ENCODE results near the gene CNN3.

Gene CNN3

DNA sequence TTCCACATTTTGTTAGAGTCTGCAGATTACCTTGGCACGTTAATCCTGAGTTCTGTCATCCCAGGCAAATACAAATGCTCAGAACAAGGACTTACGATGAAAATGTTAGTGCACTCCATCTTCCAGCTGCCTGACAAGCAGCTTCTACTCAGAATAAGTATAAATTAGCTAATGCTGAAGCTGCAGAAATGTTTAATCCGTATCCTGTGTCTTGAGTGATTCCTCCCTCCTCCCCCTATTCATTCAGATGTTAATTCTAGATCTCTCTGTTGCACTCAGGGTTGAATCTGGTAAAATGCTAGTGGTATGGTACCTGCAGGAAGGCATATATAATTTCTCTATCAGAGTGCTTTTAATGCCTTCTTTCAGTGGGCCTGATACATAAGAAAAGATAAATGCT is 39.8 kb downstream of the CNN3 start:
- DNase-seq: no peak

DNA sequence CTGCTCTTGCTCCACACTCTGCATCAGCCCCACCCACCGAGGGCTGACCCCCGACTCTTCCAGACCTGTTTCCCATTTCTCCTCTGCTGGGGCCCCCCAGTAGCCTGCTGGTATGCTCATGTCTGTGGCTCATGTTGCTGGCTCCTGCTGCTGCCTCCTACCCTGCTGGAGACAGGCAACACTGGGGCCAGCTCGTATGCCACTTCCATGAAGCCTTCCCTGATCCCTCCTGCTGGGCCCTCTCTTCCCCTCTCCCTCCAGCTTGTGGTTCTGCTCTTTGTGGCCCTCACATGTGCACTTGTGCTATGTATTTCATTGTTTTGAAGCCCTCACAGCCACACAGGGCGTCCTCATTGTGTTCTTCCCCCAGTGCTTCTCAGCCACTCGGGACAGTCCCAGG is 40.5 kb downstream of the CNN3 start:
- no peak for DNase-seq

DNA sequence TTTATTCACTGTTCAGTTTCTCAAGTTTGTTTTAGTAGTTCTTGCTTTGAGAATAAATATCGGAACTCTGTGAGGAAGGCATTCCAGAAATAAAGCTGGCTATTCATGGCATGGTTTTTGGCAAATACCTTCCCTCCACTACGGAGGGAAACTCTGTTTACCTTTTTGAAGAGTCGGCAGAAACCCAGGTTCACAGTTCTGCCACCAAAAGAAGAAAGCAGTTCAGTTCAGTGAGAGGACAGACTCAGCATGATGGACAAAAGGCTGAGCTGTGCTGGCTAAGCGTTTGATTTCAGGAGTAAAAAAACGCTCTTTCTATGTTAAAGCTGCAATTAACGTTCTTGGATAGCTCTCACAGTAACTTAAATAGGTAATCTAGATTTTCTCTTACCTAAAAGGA is 42.4 kb downstream of the CNN3 start:
- DNase-seq: no peak

DNA sequence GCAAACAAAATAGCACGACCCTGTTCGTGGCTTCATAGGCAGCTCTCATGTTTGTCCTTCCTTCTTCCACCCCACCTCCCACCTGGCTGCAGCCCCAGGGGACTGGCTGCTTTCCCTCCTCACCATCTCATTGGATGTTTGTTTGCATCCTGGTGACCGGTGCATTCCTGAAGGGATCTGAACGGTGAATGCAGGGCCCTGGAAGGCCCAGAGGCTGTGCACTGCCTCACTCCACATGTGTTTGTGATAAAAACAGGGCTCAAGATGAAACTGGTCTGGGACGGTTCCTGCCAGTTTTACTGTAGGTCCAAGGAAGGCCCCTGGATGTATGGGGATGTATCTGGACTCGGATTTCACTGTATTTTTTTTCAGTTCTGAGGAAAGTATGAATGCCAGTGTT is 42.8 kb downstream of the CNN3 start:
- DNase-seq: no peak

DNA sequence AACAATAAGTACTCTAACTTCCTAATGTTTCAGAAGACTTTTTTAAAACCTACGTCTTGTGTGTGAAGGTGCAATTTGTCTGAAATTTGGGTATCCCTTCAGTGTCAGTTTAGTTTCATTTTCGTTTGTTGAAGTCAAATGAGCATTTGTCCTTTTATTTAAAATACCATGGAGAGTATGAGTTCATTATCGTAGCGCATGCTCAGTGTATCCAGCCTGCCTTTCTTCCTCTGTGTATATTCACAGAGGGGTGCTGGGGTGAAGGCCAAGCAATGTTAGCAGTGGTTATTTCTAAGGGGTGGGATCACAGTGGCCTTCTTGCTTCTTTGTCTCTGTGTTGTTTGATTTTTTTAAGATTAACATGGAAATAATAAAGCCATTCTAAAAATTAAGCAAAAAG is 43.2 kb downstream of the CNN3 start:
- no peak for DNase-seq

DNA sequence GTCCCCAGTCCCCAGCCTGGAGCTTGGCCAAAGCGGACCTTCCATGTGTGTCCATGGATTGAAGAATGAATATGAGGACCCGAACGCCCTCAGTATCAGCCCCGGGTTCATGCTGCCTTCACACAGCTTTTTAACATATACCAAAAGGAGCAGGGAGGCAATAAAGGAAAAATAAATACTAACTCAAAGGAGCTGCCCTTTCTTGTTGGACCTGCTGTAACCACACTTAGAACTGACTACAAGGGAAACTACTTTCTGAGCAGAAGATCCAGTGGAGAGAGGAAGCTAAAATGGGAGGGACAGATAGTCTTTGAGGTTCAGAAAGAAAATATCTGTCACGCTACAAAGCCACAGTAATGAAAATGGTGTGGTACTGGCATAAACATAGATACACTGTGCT is 48.6 kb downstream of the CNN3 start:
- no peak for DNase-seq

DNA sequence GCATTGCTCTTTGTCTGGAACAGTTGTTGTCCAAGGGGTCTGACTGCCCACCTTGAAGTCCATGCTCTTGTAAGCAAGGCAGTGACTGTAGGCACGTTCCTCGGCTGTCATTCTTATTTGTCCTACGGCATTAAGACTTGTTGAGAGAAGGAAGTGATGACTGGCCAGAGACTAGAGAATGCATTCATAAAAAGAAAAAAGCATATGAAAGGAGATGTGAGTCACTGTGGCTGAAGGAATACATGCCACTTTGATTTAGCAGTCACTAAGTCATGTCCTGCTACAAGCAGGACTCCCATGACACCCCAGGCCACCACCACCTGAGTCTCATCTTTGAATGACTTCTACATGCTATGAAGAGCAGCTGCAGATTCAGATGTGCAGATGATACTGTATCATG is 50.5 kb downstream of the CNN3 start:
- DNase-seq: no peak

DNA sequence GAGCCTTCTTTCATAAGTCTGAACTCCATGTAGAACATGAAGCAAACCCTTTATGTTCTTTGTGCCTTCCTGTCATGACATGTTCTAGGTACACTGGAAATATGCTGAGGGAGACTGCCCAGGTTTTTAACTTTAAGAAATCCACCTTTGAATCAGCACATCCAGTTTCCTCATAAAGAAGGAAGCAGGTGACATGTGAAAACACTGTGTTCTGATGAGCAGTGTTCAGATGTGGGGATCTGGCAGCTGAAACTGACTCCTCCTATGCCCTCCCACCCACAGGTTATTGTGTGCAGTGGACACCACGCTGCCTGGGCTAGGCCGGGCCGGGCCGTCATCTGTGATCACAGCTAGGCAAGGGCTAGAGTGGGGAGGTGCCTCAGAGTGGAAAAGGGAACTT is 51.1 kb downstream of the CNN3 start:
- no peak for DNase-seq

DNA sequence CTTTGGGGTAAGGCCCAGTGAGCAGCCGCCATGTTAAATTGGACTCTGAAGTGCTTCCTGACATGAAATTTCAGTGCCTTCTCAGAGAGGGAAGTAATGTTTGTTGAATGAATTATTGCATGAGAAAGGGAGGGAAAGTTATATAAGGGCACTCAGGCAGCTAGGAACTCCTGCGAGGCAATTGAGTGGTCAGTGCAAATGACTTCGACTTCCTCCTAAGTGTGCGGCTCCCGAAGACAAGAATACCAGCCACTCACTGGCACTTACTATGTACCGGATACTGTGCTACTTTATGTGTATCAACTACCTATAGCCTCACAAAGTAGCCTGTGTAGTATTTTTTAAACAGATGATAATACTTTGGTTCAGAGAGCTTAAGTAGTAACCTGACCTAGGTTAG is 52.5 kb downstream of the CNN3 start:
- no peak for DNase-seq

DNA sequence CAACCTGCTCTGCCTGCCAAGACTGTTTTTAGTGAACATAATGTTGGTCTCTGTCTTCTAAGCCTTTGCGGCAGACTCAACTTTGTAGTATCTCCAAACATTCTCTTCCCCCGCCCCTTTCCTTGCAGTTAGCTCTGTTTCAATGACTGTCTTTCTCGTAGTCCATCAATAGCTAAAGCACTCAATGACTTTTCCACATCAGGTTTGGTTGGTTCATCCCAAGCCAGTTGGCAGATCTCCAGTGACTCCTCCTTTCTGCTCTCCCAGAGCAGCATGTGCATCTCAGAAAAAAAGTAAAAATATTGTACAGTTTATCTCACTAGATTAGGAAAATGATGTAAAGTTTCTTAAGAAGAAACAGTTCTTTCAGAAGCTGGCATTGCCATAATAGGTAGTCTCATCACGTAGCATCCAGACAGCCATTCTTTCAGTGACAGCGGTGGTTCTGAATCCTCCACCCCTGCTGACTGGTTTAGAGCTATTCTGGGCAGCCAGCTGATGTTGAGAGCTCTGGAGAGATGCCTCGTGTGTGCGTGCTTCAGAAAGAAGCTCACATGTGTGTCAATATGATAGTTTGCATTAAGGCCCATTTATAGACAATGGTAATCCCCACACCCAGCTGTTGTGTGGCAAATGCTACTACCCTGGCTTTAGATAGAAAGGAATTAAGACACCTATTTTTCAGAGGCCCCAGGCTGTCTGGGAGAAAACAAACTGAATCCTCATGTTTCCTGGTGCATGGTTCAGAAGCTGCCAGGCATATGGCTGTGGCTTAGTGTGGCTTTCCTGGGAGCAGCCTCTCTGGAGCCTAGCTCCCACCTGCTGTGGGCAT is 53.2 kb downstream of the CNN3 start:
- DNase-seq: no peak

DNA sequence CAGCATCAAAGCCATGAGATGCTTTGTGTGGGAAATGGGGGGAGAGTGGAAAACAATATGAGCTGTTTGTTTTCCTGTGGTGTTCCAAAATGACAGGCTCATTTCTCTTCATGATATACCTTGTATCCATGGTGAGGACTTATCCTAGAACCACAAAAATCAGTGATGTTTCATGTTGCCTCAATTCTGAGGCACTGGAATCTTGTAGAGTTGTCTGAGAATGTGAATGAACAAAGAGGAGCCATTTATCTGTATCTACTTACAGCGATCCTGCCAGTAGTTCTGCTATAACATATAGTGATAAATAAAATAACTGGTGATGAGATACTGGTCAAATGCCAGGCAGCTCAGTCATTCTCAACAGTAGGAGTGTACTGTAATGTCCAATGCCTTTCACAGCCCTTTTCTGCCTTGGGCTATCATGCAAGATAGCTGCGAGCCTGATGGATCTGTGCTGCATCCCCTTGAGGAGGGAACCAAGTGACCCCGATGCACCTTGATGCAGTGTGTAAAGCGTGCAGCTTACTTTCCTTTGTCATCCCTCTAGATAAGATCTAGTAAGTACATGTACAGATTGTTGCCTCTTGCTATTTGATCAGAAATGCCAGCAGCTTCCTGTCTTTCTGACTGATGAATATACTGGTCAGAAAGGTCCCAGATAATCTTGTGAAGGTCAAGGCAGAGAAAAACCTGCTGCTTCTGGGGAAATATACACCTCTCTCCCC is 54.0 kb downstream of the CNN3 start:
- no peak for DNase-seq

DNA sequence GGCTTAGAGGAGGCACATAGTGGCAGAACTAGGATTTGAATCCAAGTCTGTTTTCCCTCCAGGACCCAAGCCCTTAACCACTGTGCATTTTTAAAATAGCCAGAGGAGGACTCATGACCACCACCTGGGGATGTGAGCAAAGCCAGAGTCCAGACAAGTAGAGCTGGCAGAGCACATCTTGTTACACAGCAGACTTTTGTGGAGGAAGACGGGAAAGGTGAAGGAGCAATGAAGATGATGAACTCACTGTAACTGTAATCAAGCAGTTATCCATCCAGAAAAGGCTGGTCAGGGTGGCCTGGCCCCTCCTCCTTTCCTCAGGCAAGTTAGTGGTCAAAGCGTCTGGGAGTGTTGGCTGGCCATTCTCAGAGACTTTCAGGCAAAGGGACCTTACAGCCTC is 55.9 kb downstream of the CNN3 start:
- DNase-seq: no peak

DNA sequence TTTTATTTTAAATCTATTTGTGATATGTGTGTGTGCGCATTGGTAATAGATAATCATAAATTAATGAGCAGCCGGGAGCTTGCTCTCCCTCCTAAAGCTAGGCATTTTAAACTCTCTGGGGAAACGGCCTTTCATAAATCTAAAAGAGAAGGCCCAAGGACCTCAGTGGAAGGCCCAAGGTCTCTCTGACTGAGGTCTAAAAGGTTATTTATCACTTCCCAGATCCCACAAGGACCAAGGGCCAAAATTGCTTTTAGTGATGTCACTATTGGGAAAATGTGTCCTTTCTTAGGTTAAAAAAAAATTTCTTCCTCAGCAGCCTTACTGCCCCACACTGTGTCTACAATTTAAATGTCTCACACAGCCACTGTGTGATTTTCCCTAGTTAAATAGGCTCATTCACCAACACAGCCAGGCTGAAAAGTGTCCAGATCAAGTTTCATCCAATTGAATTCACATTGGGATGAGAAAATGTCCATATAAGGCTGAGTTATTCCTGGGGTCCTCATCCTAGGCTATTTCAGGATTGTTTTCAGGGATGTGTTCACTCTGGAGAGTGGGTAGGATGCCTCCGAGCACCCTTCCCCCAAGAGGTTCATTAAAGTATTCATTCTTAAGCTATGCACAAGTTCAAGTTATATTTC is 60.6 kb downstream of the CNN3 start:
- no peak for DNase-seq

DNA sequence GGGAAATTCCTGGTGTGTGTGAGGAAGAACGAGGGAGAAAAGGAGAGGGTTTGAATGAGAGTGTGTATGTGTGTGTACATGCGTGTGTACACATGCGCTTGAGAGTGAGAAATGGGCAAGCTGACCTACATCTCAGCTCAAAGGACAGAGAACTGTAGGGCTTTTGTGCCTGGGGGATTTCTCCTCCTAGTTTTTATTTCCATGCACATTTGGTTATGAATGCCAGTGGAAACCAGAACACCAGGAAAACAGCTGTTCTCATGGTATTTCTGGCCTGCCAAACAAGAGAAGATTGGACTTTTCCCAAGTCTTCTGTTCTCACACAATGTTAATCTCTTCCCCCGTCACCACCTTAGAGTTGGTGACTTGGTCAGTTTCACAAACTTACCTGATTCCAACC is 61.5 kb downstream of the CNN3 start:
- no peak for DNase-seq

DNA sequence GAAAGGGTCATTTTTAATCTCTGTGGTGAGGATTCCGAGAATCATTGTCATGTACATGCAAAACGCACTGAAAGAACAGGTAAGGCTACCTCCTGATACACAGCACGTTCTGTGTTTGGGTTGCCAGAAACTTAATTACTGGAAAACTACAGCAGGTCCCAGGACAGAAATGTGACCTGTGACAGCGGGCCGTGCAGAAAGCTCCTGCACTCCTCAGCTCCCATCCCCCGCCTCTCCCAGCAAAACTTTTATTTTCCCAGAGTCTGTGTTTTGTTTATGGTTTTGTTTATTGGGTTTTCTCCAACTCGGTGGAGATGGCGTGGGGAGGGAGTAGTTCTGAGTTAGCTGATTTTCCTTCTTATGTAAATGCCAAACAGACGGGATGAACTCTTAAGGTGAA is 62.1 kb downstream of the CNN3 start:
- no peak for DNase-seq

DNA sequence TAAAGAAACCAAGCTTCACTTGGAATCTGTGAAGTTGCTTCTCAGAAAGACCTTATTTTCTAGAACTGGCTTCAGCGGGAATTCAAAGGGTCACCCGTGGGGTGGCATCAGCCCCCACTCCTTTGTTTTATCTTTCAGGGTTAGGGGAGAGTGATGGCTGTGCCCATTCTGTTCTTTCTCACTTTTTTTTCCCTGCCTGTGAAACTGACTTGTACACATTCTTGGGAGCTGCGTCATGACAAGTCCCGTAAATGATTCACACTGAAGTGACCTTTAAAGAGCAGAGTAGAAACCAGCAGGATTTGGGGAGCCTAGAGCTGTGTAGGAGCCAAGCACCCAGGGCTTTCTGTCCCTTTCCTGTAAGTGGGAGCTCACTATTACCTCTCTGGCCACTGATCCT is 63.0 kb downstream of the CNN3 start:
- no peak for DNase-seq

DNA sequence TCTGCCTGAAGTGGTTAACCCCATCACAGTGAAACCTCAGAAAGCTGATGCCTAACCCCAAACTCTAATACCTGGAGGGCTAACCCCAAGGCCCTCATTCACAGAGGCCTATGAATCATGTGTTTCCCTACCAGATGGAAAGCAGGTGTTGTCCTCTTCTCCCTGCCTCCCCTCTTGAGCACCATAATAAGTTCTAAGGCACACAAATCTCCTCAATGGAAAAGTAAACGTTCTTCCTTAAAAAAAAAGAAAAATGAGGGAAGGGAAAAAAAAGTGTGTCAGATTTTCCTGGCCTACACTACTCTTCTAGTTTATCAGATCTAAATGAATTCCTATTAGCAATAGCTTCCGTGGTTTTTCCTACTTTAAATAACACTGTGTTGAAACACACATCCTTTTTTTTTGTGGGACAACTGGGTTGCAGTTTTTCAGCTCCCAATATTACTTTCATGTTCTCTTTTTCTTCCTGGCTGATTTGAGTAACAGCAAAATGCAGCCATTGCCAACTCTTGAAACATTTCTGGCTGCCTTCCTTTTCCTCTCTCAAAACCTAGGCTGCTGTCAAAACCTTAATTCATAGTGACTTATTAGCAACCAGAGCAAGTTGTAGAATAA is 63.5 kb downstream of the CNN3 start:
- no peak for DNase-seq

DNA sequence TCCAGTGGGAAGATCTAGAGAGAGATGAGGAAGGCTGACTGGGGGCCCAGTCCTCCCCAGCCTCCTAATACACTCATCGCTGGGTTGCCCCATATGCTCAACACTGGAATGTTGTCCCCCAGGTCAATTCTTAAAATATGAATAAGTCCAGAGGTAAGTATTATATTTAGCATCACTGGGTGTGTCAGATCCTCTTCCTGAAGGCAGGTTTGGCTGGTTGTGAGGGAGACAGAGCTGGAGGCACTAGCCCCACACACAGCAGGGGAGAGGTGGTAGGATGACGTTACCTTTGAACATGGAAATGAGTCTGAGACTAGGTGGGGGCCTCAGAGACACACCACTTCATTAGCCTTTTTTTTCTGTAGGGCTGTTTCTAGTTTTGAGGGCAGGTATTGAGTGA is 64.2 kb downstream of the CNN3 start:
- no peak for DNase-seq

DNA sequence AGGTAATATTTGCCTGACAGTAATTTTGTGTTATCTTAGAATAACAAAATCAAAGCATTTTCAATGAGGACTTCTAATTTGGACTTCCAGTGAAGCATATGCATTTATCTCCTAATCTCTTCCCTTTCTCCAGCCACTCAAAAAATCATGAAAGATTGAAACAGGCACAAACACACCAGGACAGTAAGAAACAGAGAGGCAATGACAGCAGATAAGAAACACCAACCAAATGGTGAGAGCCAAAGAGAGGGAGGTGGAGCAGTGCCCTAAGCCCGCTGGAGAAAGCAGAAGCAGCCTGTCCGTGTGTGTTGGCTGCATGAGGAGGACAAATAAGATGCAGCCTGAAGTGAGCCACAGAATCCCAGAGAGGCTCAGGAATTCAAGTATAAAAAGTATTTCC is 67.7 kb downstream of the CNN3 start:
- no peak for DNase-seq

DNA sequence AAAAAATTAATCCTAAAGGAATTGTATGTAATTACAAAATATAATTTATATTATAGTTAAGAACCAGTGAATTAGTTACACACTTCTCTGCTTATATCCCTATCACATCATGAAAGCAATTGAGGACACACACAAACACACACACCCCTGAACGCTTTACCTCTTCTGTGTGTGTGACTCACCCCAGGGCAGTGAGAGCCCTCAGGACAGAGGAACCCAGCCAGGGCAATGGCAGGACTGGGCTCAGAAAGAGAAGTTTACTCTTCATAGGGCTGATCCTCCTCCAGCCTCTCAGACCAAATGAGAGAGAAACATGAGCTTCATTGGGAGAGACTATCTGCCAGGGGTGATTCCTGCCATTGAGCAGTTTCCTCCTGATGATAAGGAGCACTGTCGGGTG is 68.6 kb downstream of the CNN3 start:
- no peak for DNase-seq

DNA sequence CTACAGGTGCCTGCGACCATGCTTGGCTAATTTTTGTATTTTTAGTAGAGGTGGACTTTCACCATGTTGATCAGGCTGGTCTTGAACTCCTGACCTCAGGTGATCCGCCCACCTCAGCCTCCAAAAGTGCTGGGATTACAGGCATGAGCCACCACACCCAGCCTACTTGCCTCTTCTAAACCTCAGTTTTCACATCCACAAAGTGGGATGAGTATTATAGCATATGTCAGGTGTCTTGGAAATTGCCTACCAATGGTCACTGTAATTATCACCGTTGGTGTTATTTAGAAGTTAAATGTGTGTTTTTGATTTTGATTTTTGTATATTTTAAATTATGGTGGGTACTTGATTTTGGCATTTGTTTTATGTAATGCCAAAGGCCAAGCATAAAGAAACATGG is 70.0 kb downstream of the CNN3 start:
- DNase-seq: no peak

DNA sequence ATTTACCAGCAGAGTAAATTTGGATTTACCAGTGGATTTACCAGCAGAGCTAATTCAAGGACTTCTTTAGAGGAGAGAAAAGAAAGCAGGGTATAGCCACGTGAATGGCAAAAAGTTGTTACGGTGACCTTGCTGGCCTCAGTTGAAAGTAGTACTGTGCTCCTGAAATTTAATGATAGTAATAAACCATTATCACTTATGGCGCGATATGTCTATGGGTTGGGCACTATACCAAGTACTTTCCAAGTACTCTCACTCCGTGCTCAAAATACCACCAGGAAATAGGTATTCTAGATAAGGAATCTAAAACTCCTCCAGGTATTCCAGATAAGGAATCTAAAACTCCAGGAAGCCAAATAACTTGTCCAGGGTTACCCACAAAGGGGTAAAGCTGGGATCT is 70.9 kb downstream of the CNN3 start:
- DNase-seq: no peak

DNA sequence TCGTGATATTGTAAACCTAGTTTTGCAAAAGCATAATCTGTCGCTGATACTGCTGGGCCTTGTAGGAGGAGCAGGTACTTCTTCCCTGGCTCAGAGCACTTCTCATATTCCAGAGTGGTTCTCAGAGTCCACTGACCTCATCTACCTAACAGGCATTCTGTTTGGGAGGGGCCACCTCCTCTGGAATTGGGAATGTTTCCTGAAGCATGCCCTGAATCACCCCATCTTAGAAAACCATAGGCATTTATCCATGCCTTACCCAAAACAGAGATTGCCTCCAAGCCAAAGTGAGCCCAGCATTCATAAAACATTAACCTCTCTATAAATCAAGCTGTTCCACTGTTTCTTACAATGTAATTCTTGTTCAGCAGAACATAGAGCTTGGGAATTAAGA is 71.6 kb downstream of the CNN3 start:
- no peak for DNase-seq

All from central memory CD4-positive, alpha-beta T cell (primary cell).